ENCODE measurements around the gene MACF1. TPM values are rescaled to one million over a fixed set of nuclear protein-coding genes. Genes with fewer than 3 reads are reported as not detected.

MACF1 gene
- total and polyA plus RNA-seq, 2 donors (not counting 1 experiment from before 2014, with no cell fraction given): 64.1 to 159 TPM

- H3K4me1 Mint-ChIP-seq: no peaks in the 10 kb centered on the region
- ATAC-seq (ENCODE audit: low read depth) (no peak), DNase-seq (no peak)
- no peak overlapping the region for H2AFZ ChIP-seq (ENCODE audit: insufficient read depth, low read depth, low read length, poor library complexity, severe bottlenecking)
- H4K20me1 ChIP-seq (ENCODE audit: control insufficient read depth, insufficient read depth, low read length, poor library complexity, severe bottlenecking): no peaks in the 10 kb centered on the region
- no peaks in the 10 kb centered on the region for H3K27me3 ChIP-seq (replicated peaks in 1 of 4; ENCODE audit: control extremely low read depth in 1 of 4, control insufficient read depth in 3 of 4, insufficient read depth in 4 of 4, low read length in 3 of 4)
- no peak overlapping the region for H3K27ac Mint-ChIP-seq
- intact Hi-C loops (cut with micrococcal nuclease): no loop called here
- H3K9me3 Mint-ChIP-seq (ENCODE audit: insufficient read depth): no peaks in the 10 kb centered on the region
- ChIA-PET CTCF (no interaction called here), POLR2A (no interaction called here)
- no peaks in the 10 kb centered on the region for H3K36me3 ChIP-seq (replicated peaks in 1 of 2; ENCODE audit: control extremely low read depth in 1 of 2, control insufficient read depth in 1 of 2, extremely low read depth in 1 of 2, insufficient read depth in 2 of 2, low read length in 1 of 2)
- H3K4me2 ChIP-seq (replicated peaks; ENCODE audit: low read depth, low read length, poor library complexity, severe bottlenecking): no peak overlapping the region
- TF ChIP-seq EZH2 (IDR thresholded peaks at IDR 0.05; ENCODE audit: borderline replicate concordance, insufficient read depth, low read depth, low read length, poor library complexity, severe bottlenecking): no peak
- TF ChIP-seq CTCF (IDR thresholded peaks at IDR 0.05): no peak
- H3K4me1 ChIP-seq (ENCODE audit: control insufficient read depth in 2 of 2, insufficient read depth in 2 of 2, low read length in 2 of 2): no peaks in the 10 kb centered on the region
- H3K27me3 Mint-ChIP-seq: no peaks in the 10 kb centered on the region
- no peak overlapping the region for H3K4me3 ChIP-seq (ENCODE audit: control extremely low read depth in 1 of 5, extremely low read depth in 1 of 5, insufficient read depth in 1 of 5, low read depth in 2 of 5, low read length in 4 of 5)
- no peaks in the 10 kb centered on the region for H3K79me2 ChIP-seq (ENCODE audit: control insufficient read depth, insufficient read depth, low read length)
- no peak overlapping the region for H3K27ac ChIP-seq (ENCODE audit: low read length in 2 of 2)
- no peak overlapping the region for H3K4me3 Mint-ChIP-seq
- no peaks in the 10 kb centered on the region for H3K9me3 ChIP-seq (ENCODE audit: control extremely low read depth in 1 of 3, control insufficient read depth in 2 of 3, insufficient read depth in 1 of 3, low read length in 2 of 3)
- no peak overlapping the region for H3K9ac ChIP-seq (ENCODE audit: low read length)
- 75% methylated on average over 2 of the region's 5 CpGs for WGBS (ENCODE audit: insufficient coverage)
Measured at GRCh38 chr1:39167632-39168209, 36.8 kb upstream of the MACF1 start.

GRCh38 chr1:39168301-39169080, 36.0 kb upstream of the MACF1 start:
- DNase-seq (no peak), ATAC-seq (ENCODE audit: low read depth) (no peak)
- Histone ChIP-seq H3K79me2 (ENCODE audit: control insufficient read depth, insufficient read depth, low read length) (no peaks in the 10 kb centered on the region), H3K9ac (ENCODE audit: low read length) (no peak overlapping the region), H3K4me1 (ENCODE audit: control insufficient read depth in 2 of 2, insufficient read depth in 2 of 2, low read length in 2 of 2) (no peaks in the 10 kb centered on the region), H3K27me3 (replicated peaks in 1 of 4; ENCODE audit: control extremely low read depth in 1 of 4, control insufficient read depth in 3 of 4, insufficient read depth in 4 of 4, low read length in 3 of 4) (no peaks in the 10 kb centered on the region), H3K4me2 (replicated peaks; ENCODE audit: low read depth, low read length, poor library complexity, severe bottlenecking) (no peak overlapping the region), H2AFZ (ENCODE audit: insufficient read depth, low read depth, low read length, poor library complexity, severe bottlenecking) (no peak overlapping the region), H4K20me1 (ENCODE audit: control insufficient read depth, insufficient read depth, low read length, poor library complexity, severe bottlenecking) (no peaks in the 10 kb centered on the region), H3K4me3 (ENCODE audit: control extremely low read depth in 1 of 5, extremely low read depth in 1 of 5, insufficient read depth in 1 of 5, low read depth in 2 of 5, low read length in 4 of 5) (no peak overlapping the region), H3K9me3 (ENCODE audit: control extremely low read depth in 1 of 3, control insufficient read depth in 2 of 3, insufficient read depth in 1 of 3, low read length in 2 of 3) (no peaks in the 10 kb centered on the region), H3K36me3 (replicated peaks in 1 of 2; ENCODE audit: control extremely low read depth in 1 of 2, control insufficient read depth in 1 of 2, extremely low read depth in 1 of 2, insufficient read depth in 2 of 2, low read length in 1 of 2) (no peaks in the 10 kb centered on the region), H3K27ac (ENCODE audit: low read length in 2 of 2) (no peak overlapping the region)
- H3K9me3 Mint-ChIP-seq (ENCODE audit: insufficient read depth): no peaks in the 10 kb centered on the region
- ChIA-PET POLR2A (no interaction called here), CTCF (interaction anchor here (1.1 kb wide), 1 partner anchor 23 kb away, joined by 4 read pairs; no protein-coding TSS in a partner anchor)
- no peaks in the 10 kb centered on the region for H3K4me1 Mint-ChIP-seq
- H3K4me3 Mint-ChIP-seq: no peak overlapping the region
- no peaks in the 10 kb centered on the region for H3K27me3 Mint-ChIP-seq
- intact Hi-C loops (cut with micrococcal nuclease): no loop called here
- TF ChIP-seq EZH2 (IDR thresholded peaks at IDR 0.05; ENCODE audit: borderline replicate concordance, insufficient read depth, low read depth, low read length, poor library complexity, severe bottlenecking) (no peak), CTCF (IDR thresholded peaks at IDR 0.05) (no peak)
- WGBS (ENCODE audit: insufficient coverage): 98% methylated on average over 9 of the region's 9 CpGs
- H3K27ac Mint-ChIP-seq: no peak overlapping the region
